Fibroblast of villous mesenchyme (primary cell): Measurements from ENCODE around the gene ANTXR2. TPM values are rescaled to one million over a fixed set of nuclear protein-coding genes. Genes with fewer than 3 reads are reported as not detected.
A peak's percentile ranks its signal among the peaks of the same experiment; 100 is the strongest.

Source experiments
- DNase-seq: peaks from one replicate; pipeline ENCODE4 v3.0.0-alpha.2; 2010; ENCODE audit warnings: low read depth
- H3K4me3 ChIP-seq: 2 replicates; pipeline ENCODE4 v1.5.1; 2011; ENCODE audit warnings: low read depth, mild to moderate bottlenecking, low read length
- total RNA-seq: library from RNA; depleted of rRNA; stranded (reverse); fragments of >200 nt; gene quantifications from 2 replicates; pipeline ENCODE4 v1.2.3, GENCODE V29; 2012
- TF ChIP-seq, protein P1 (sequence below): IDR thresholded peaks from 2 replicates; pipeline ENCODE4 v1.5.1; 2012; ENCODE audit warnings: low read depth, mild to moderate bottlenecking, low read length; ENCODE audit not compliant: insufficient read depth

ANTXR2 gene
- total RNA-seq, 1 donor, result 107 TPM

DNA sequence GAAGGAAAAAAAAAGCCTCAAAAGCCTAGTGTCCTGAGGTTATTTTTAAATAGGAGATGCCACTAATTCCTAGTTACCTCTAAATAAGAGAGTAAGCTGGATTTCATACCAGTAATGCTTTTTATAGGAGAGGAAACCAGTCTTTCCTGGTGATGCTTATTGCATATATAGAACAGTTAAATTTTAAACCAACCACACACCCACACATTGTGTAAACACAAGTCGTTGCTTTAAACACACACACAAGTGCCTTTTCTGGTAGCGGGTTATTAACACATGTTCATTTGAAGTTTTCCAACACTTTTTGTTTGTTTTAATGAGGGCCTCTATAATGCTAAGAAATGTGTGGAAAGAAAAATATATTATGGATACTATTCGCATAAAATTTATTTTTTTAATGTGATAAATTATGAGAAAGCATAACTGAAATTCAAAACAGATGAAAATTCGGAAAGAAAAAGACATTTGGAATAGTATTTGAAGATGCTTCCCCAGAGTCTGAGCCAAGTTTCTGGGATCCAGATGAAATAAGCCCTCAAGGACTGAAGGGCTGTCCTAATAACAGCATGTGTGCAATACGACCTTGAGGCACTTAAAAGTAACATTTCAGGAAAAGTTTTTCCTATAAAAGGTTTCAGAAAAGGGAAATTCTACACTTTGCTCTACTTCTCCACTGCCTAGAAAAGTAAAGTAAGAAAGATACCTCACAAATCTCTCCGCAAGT lies 2.0 kb downstream of the ANTXR2 start:
- peak; percentile 52 for DNase-seq
- TF ChIP-seq, protein P1, sequence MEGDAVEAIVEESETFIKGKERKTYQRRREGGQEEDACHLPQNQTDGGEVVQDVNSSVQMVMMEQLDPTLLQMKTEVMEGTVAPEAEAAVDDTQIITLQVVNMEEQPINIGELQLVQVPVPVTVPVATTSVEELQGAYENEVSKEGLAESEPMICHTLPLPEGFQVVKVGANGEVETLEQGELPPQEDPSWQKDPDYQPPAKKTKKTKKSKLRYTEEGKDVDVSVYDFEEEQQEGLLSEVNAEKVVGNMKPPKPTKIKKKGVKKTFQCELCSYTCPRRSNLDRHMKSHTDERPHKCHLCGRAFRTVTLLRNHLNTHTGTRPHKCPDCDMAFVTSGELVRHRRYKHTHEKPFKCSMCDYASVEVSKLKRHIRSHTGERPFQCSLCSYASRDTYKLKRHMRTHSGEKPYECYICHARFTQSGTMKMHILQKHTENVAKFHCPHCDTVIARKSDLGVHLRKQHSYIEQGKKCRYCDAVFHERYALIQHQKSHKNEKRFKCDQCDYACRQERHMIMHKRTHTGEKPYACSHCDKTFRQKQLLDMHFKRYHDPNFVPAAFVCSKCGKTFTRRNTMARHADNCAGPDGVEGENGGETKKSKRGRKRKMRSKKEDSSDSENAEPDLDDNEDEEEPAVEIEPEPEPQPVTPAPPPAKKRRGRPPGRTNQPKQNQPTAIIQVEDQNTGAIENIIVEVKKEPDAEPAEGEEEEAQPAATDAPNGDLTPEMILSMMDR, result no peak
- peak overlapping the region; percentile 92 for H3K4me3 ChIP-seq

DNA sequence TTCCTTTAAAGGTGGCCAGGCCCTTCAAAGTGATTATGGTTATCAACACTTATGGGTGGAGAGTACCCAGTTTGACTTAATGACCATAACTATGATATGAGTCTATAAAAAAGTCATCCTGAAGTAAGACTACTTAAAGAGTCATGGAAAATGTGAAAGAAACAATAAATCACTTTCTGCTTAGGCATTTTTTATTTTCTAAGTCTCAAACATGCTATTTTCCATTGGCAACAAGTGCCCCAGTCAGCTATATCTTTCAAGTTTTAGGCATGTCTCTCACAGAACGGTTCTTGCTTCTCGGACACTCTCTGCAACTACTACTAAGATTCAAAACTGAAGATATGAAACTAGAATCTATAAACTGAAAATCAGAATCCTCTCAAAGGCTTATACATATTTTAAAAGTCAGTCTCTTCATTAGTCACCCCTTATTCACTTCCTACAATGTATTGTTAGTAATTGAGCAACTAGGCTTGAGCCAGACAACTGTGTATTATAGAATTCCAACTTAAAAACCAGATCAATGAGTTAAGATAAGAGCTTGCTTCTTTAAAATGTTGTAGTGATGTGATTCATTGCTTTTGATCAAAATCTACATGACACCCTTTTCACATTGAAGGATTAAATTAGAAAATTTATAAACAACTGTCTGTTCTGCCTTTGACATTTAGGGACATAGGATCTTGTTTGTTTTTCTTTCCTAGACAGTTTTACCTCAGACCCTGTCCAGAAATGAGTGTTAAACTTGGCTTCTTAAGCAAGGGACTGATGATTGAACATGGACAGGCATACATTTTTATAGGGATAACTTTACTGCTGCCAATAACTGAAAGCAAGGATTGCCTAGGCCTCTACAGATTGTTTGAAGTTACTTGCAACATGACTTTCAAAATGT lies 2.9 kb downstream of the ANTXR2 start:
- H3K4me3 ChIP-seq, result peak overlapping the region; percentile 92
- TF ChIP-seq, protein P1, result no peak
- peak; percentile 83 for DNase-seq

DNA sequence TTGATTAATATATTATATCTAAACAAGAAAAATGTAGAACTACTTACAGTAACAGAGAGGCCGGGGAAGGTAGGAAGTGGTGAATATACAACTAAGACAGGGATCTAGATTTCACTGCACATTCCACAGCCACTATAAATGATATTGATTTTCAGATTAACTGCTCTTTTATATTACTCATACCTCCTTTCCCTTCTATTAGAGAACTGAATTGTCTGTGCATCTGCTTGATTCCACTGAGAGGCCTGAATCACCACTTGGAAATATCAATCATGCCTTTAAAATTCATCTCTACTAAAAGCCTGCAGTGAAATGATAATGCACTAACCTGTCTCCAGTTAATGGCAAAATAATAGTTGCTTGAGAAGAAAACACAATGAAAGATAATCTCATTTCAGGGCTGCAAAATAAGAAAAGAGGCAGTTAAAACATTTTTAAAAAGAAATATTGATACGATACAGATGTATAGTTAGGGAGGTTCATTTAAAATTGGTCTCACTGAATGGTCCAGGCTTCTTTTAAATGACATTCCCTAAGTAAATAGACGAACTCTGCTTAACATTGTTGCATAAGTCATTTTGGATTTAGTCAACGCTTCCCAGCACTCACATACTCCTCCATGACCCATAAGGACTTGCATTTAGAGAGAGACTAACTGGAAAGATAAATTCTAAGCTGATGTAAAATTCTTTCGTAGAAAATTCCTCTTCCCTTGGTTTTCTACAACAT lies 3.8 kb downstream of the ANTXR2 start:
- peak overlapping the region; percentile 92 for H3K4me3 ChIP-seq
- TF ChIP-seq, protein P1, result no peak
- no peak for DNase-seq

DNA sequence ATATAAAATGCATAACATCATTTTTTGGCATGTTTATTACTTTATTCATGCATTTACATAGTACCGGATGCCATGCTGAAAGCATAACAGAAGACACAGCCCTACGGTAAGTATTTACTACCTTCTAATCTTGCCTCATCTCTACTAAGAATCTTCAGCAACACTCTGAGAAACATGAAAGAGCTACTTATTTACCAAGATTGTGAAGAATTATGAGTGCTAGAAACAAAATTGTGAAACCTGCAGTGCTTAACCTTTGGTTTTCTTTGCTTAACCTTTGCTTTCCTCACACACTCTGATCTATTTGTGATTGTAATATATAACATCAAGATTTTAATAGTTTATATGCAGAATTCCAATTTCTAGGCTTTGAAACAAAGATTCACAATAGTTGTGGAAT lies 7.4 kb downstream of the ANTXR2 start:
- peak; percentile 41 for DNase-seq
- no peak overlapping the region for H3K4me3 ChIP-seq
- TF ChIP-seq, protein P1, result no peak

DNA sequence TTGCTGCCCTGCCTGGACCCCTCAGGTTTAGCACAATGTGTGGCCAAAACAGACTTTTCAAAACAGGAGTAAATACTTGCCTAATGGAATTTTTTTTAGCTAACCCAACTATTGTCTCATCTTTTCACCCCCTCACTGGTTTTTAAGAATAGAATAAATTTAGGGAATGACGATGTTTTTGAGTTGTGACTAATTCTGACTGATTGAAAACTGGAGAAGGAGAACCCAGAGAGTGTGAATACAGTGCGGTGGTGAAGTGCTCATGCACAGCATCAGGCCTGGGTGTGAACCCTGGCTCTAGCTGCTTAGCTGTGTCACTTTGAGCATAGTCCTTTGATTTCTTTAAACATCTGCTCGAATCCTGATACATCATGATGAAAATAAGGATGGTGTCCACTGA lies 10.5 kb downstream of the ANTXR2 start:
- no peak for DNase-seq
- TF ChIP-seq, protein P1, result no peak
- no peak overlapping the region for H3K4me3 ChIP-seq

DNA sequence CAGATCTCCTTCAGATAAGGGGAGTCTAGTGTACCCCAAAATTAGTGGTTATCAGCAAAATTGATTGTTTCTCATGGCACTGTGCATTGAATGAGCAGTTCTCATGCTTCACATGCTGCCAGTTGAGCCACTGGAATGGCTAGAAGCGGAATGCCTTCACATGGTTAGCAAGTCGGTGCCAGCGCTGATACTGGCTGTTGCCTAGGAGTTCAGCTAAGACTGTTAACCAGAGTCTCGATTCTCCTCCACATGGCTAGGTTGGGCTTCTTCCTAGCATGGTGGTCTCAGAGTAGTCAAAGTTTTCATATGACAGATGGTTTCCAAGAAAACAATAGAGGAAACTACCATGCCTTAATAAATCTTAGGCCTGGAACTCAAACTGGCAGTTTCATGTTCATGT lies 12.2 kb downstream of the ANTXR2 start:
- H3K4me3 ChIP-seq, result no peak overlapping the region
- DNase-seq, result no peak
- TF ChIP-seq, protein P1, result no peak
